GM19193 (cell line): ENCODE results near the gene INHBC.

Experiments used
- POLR2A ChIP-seq: IDR thresholded peaks from 4 replicates; pipeline ENCODE4 v1.6.1; 2011; ENCODE audit not compliant: insufficient read depth, insufficient read length; ENCODE audit errors: extremely low read depth

INHBC gene

GRCh38 chr12:57420482-57420881, 14.1 kb upstream of the INHBC start:
- TF ChIP-seq POLR2A, result no peak

- TF ChIP-seq POLR2A, result no peak
These were observed 5.6 kb upstream of the INHBC start for GRCh38 chr12:57428965-57429364.

GRCh38 chr12:57429473-57430111, 5.0 kb upstream of the INHBC start:
- TF ChIP-seq POLR2A, result no peak

GRCh38 chr12:57430112-57430930, 4.3 kb upstream of the INHBC start:
- no peak for TF ChIP-seq POLR2A

GRCh38 chr12:57430931-57431566, 3.5 kb upstream of the INHBC start, which contains the start of gene R3HDM2:
R3HDM2 (minus strand) TSS chr12:57431043; CDS start chr12:57310428, 120,615 bp downstream.
- TF ChIP-seq POLR2A, result peak; percentile 98

GRCh38 chr12:57431654-57432188, 2.9 kb upstream of the INHBC start:
- TF ChIP-seq POLR2A, result no peak

- TF ChIP-seq POLR2A, result no peak
These were observed 1.2 kb upstream of the INHBC start for GRCh38 chr12:57433370-57433769.

GRCh38 chr12:57435293-57435692, 709 bp downstream of the INHBC start:
- no peak for TF ChIP-seq POLR2A

- TF ChIP-seq POLR2A, result no peak
These were observed 3.8 kb downstream of the INHBC start for GRCh38 chr12:57438400-57438799.

GRCh38 chr12:57439762-57440266, 5.2 kb downstream of the INHBC start:
- no peak for TF ChIP-seq POLR2A

- TF ChIP-seq POLR2A, result no peak
These were observed 7.4 kb downstream of the INHBC start for GRCh38 chr12:57441846-57442427.

- TF ChIP-seq POLR2A, result no peak
These were observed 10.2 kb downstream of the INHBC start for GRCh38 chr12:57444744-57445143.

- TF ChIP-seq POLR2A, result no peak
These were observed 11.8 kb downstream of the INHBC start for GRCh38 chr12:57446292-57446960.

- TF ChIP-seq POLR2A, result no peak
These were observed 14.1 kb downstream of the INHBC start for GRCh38 chr12:57448669-57449068.
